ENCODE data around the gene KCNF1. TPM values are rescaled to one million over a fixed set of nuclear protein-coding genes. Genes with fewer than 3 reads are reported as not detected.

KCNF1 gene
- total and polyA plus RNA-seq, 11 donors = 0.20 to 0.36 (median 0.23) TPM; not detected in 5

GRCh38 chr2:10922307-10923007, 10.7 kb downstream of the KCNF1 start:
- TF ChIP-seq, protein P1, sequence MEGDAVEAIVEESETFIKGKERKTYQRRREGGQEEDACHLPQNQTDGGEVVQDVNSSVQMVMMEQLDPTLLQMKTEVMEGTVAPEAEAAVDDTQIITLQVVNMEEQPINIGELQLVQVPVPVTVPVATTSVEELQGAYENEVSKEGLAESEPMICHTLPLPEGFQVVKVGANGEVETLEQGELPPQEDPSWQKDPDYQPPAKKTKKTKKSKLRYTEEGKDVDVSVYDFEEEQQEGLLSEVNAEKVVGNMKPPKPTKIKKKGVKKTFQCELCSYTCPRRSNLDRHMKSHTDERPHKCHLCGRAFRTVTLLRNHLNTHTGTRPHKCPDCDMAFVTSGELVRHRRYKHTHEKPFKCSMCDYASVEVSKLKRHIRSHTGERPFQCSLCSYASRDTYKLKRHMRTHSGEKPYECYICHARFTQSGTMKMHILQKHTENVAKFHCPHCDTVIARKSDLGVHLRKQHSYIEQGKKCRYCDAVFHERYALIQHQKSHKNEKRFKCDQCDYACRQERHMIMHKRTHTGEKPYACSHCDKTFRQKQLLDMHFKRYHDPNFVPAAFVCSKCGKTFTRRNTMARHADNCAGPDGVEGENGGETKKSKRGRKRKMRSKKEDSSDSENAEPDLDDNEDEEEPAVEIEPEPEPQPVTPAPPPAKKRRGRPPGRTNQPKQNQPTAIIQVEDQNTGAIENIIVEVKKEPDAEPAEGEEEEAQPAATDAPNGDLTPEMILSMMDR (IDR thresholded peaks at IDR 0.05) = no peak
- no peak for TF ChIP-seq POLR2A (IDR thresholded peaks at IDR 0.05)
- WGBS, 4 donors = 71 to 78% (median 74%) methylated on average over 17 to 20 of the region's 20 CpGs

DNA sequence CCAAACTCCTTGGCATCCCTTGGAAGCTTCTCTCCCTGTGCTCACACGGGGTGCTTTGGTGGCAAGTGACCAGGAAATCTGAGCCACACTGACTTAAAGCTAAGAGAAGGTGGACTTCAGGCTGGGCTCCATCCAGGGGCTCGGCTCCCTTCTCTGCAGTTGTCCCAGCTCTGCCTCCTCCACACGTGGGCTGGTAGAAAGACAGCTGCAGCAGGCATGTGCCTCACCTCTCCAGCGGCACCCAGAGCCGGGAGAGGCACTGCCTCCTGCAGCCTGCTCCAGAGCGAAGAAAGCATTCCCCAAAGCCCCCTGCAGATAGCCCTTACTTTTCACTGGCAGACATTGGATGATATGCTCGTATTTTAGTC, 11.3 kb downstream of the KCNF1 start:
- peaks cover 0 to 25% (median 3%) of the 10 kb centered on the region in 9 donors for H3K27me3 ChIP-seq
- no peak for ATAC-seq
- WGBS, 4 donors = 80 to 88% (median 85%) methylated on average over 4 to 7 of the region's 7 CpGs

More at GRCh38 chr2:10922307-10923007, 10.7 kb downstream of the KCNF1 start:
- DNase-seq (no peak), ATAC-seq (no peak)
- Histone ChIP-seq H3K27ac (no peak overlapping the region), H3K36me3 (no peaks in the 10 kb centered on the region), H3K4me3 (no peak overlapping the region), H3K9me3 (no peaks in the 10 kb centered on the region), H3K27me3 (peaks cover 0 to 25% (median 3%) of the 10 kb centered on the region in 9 donors), H3K4me1 (peaks cover 0 to 10% (median 0%) of the 10 kb centered on the region in 12 donors)
- intact Hi-C loops (cut with DNase I) = loop anchor here in 1 of 10 donors (5.0 kb wide), 1 partner anchor 50 kb away; no protein-coding TSS in a partner anchor

GRCh38 chr2:10923965-10924364, 12.2 kb downstream of the KCNF1 start:
- DNase-seq (no peak), ATAC-seq (no peak)
- intact Hi-C loops (cut with DNase I) = loop anchor here in 1 of 10 donors (5.0 kb wide), 1 partner anchor 48 kb away; no protein-coding TSS in a partner anchor
- H3K27ac ChIP-seq = no peak overlapping the region
- no peaks in the 10 kb centered on the region for H3K9me3 ChIP-seq
- H3K27me3 ChIP-seq = peaks cover 0 to 31% (median 3%) of the 10 kb centered on the region in 9 donors
- no peaks in the 10 kb centered on the region for H3K36me3 ChIP-seq
- H3K4me3 ChIP-seq = no peak overlapping the region
- 76 to 86% (median 81%) methylated on average over 5 to 6 of the region's 6 CpGs for WGBS, 4 donors
- TF ChIP-seq POLR2A (IDR thresholded peaks at IDR 0.05) = no peak
- TF ChIP-seq, protein P1 (IDR thresholded peaks at IDR 0.05) = no peak
- H3K4me1 ChIP-seq = peaks cover 0 to 5% (median 0%) of the 10 kb centered on the region in 12 donors

More for the DNA sequence above, 11.3 kb downstream of the KCNF1 start:
- Histone ChIP-seq H3K4me1 (peaks cover 0 to 10% (median 0%) of the 10 kb centered on the region in 12 donors), H3K36me3 (no peaks in the 10 kb centered on the region), H3K9me3 (no peaks in the 10 kb centered on the region), H3K4me3 (no peak overlapping the region), H3K27ac (no peak overlapping the region)
- DNase-seq = no peak
- intact Hi-C loops (cut with DNase I) = loop anchor here in 1 of 10 donors (5.0 kb wide), 1 partner anchor 49 kb away; no protein-coding TSS in a partner anchor
- TF ChIP-seq, protein P1 (IDR thresholded peaks at IDR 0.05) = no peak
- no peak for TF ChIP-seq POLR2A (IDR thresholded peaks at IDR 0.05)

DNA sequence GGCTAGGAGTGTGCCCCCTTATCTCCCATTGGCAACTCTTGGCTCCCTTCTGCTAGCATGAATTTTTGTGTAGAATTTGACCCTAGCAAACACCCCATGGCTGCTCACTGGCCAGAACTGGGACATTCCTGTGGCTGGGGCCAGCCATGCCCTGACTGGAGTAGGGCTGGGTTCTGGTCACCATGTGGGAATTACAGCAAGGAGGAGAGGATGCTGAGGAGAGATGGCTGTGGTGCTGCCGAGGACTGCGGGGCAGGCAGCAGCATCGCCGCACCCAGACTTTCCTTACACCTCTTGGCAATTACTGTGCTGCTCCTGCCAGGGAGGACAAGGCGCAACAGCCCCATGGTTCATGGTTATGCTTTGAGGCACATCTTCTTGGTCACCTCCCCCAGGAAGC, 12.7 kb downstream of the KCNF1 start:
- peaks cover 0 to under 1% (median 0%) of the 10 kb centered on the region in 12 donors for H3K4me1 ChIP-seq
- 92 to 99% (median 97%) methylated on average over 5 of the region's 5 CpGs for WGBS, 4 donors
- H3K36me3 ChIP-seq = no peaks in the 10 kb centered on the region
- intact Hi-C loops (cut with DNase I) = loop anchor here in 1 of 10 donors (5.0 kb wide), 1 partner anchor 48 kb away; no protein-coding TSS in a partner anchor
- H3K27me3 ChIP-seq = peaks cover 0 to 27% (median 3%) of the 10 kb centered on the region in 9 donors
- DNase-seq (no peak), ATAC-seq (no peak)
- no peaks in the 10 kb centered on the region for H3K9me3 ChIP-seq
- no peak for TF ChIP-seq POLR2A (IDR thresholded peaks at IDR 0.05)
- TF ChIP-seq, protein P1 (IDR thresholded peaks at IDR 0.05) = no peak
- no peak overlapping the region for H3K27ac ChIP-seq
- no peak overlapping the region for H3K4me3 ChIP-seq
